ENCODE data around the gene DUSP8.
"Not testable (repeated sequence)": the region's sequence is repeated elsewhere in the genome, so short reads cannot be mapped to it uniquely, and the experiment has no call there.

Gene DUSP8

DNA sequence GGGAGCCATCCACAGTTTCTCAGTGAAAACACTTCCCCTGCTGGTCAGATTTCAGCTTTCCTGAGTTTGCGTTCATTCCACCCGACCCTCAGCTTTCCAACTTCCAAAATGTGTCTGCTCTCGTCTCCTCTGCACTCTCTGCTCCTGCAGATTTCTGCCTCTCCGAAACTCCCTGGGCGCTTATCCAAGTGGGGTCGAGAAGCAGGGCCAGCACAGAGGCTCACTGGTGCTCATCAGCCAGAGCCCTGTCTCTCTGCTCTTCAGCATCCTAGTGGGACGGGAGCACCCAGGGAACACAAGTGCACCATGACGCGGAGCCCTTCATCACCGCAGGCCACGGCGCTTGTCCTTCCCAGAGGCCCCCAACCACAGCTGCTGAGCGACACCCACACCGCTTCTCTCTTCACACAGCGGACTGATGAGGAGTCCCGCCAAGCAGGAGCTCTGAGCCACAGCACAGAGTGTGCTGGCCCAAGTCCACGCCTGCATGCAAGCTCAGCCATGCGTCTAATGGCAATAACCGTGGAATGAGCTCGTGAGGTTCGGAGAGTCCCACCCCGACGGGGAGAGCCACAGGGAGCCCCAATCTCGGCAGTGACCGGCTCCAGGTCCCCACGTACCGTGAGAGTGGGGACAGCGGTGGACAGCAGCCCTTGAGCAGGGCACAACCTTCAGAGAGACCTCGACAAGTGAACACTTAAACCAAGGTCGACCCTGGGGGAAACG lies 57.6 kb downstream of the DUSP8 start:
- DNase-seq (ENCODE audit: low spot score) = no peak

DNA sequence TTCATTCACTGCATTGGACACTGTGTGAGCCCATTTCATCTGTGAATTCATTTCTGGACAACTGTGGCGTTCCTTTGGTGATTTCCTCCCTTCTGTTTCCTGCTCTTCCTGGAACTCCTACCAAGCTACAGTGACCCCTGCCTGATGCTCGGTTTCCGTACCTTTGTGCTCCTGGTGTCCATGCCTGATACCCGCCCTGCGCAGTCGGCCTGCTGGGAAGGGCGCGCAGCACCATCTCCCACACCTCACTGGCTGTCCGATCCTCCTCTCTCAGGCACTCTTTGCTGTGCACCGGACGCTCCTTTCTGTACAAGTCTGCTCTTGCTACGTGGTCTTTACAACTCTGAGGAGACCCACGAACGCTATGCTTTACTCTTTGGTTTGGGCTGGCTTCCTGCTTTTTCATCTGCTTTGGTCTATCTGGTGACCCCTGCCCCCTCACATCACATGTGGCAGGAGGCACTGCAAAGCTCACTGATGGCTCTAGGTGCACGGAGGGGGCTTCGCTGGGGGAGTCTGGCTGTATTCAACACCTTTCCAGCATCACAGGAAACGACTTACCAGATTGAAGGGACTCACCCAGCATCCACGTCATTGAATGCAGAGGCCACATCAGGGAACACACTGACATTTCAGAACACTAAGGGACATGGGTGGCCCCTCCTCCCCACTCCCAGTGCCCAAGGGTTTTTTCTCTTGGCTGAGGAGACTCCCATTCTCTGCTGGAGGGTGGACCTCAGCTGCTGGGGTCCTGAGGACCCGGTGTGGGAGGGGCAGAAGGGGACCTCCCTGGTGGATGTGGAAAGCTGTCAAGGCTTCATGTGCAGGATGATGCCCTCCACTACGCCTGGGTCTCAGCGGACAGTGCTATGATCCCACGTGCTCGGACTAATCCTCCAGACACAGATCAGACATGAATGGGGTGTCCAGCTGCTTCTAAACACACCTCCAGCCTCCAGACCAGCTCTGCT lies 58.5 kb downstream of the DUSP8 start:
- no peak for DNase-seq (ENCODE audit: low spot score)

DNA sequence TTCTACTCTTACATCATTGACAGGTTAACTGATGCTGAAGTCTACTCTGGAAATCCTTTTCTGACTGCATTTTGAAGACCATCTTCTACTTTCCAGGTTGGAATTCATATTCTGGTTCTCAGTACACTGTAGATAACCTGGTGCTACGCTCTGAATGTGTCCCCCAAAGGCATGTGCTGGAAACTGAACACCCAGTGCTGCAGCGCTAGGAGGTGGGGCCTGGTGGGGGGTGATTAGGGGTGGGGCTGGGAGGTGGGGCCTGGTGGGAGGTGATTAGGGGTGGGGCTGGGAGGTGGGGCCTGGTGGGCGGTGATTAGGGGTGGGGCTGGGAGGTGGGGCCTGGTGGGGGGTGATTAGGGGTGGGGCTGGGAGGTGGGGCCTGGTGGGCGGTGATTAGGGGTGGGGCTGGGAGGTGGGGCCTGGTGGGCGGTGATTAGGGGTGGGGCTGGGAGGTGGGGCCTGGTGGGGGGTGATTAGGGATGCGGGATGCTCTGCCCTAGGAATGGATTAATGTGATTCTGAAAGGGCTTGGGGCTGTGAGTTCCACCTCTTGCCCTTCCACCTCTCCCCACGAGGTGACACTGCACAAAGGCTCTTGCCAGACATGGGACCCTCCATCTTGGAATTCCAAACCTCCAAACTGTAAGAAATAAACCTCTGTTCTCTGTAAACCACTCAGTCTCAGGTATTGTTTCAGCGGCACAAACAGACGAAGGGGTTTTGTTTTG lies 59.4 kb downstream of the DUSP8 start:
- not testable (repeated sequence) for DNase-seq (ENCODE audit: low spot score)

DNA sequence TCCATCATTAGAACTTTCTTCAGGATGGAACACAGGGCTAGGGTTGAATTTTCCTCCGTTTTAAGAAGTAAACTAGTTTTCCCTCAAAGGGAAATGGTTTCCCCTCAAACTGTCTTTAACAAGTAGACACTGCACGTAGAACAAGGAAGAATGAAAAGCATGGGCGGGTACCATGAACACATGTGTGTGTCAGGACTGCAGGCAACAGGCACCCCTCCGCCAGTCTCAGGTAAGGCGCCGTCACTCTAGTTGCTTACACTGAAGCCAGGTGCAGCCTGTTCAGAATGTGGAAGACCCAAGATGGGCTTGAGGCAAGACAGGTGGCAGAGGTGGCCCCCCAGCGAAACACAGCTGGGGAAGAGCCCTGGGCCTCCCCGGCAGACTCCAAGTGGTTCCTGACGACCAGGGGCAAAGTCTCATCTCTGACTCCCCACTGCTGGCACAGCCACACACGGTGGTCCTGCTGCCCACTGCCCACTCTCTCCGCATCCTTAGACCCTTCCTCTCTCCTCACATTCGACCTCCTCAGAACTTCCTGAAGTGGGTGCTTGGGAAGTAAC lies 60.1 kb downstream of the DUSP8 start:
- DNase-seq (ENCODE audit: low spot score) = no peak

DNA sequence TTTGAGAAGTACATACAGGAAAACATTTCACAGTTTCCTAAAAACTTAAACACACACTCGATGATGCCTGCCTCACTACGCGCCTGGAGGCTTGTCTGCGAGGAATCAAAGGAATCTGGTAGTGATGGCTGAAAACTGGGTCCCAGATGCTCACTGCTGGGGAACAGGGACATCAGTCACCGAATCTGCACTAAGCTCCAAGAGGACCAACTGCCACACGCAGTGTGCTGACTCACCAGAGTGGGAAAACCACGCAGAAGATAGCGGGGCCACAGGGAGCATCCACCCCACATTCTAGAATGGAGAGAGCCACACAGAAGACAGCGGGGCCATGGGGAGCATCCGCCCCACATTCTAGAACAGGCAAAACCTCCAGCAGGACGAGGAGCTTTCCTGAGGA lies 61.1 kb downstream of the DUSP8 start:
- no peak for DNase-seq (ENCODE audit: low spot score)

DNA sequence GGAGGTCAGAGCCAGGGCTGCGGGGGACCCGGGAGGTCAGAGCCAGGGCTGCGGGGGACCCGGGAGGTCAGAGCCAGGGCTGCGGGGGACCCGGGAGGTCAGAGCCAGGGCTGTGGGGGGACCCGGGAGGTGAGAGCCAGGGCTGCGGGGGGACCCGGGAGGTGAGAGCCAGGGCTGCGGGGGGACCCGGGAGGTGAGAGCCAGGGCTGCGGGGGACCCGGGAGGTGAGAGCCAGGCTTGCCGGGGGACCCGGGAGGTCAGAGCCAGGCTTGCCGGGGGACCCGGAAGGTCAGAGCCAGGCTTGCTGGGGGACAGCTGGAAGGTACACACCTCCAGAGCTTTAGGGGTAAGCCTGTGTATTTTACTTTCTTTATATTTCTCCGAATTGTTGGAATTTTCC lies 61.7 kb downstream of the DUSP8 start:
- not testable (repeated sequence) for DNase-seq (ENCODE audit: low spot score)

DNA sequence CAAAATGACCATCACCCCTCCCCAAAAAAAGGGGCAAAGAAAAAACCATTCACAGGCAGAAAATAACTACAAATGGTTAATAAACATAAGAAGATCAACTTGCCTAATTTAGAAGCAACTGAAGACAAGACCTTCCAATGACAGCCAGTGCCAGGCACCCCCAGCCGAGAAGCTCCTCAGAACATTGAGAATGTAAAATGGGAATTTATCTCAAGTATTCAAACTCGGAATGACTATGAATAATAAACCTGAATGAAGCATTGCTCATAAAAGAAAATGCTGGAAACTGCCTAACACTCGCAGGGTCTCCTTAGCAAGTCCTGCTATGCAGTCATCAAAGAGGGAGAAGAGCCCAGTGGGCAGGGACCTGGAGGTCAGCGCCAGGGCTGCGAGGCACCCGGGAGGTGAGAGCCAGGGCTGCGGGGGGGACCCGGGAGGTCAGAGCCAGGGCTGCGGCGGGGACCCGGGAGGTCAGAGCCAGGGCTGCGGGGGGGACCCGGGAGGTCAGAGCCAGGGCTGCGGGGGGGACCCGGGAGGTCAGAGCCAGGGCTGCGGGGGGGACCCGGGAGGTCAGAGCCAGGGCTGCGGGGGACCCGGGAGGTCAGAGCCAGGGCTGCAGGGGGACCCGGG lies 62.3 kb downstream of the DUSP8 start:
- DNase-seq (ENCODE audit: low spot score) = no peak

DNA sequence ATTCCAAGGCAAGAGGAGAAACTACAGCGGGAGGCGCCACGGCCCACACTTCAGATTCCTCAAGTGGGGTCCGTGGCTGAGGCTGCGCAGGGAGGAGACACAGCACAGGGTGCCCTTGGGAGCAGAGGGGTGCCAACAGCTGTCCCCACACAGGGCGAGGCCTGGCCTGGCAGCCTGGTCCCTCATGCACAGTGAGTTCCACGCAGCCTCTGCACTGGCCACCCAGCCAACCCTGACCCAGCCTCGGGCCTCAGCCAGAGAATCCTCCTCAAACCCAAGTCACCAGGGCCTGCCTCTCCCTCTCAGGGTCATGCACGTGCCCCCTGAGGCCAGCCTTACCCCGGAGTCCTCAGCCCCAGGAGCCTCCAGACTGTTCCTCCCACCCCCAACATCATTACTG lies 63.1 kb downstream of the DUSP8 start:
- no peak for DNase-seq (ENCODE audit: low spot score)

DNA sequence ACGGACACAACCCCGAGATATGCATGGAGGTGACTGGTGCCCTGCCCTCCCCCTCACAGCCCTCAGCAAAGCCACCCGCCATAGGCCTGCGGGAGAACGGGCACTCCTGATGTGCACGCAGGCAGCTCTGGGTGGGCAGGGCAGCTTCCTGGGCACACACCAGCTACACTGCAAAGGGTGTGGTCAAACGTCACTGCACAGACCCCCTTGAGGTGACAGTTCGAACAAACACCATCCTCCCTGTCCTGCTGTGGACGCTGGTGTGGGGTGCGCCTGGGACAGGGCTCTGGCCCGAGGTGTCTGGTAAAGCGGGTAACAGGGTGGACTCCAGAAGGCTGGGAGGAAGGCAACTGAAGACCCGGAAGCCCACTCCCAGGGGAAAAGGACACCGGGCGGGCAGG lies 63.6 kb downstream of the DUSP8 start:
- no peak for DNase-seq (ENCODE audit: low spot score)

DNA sequence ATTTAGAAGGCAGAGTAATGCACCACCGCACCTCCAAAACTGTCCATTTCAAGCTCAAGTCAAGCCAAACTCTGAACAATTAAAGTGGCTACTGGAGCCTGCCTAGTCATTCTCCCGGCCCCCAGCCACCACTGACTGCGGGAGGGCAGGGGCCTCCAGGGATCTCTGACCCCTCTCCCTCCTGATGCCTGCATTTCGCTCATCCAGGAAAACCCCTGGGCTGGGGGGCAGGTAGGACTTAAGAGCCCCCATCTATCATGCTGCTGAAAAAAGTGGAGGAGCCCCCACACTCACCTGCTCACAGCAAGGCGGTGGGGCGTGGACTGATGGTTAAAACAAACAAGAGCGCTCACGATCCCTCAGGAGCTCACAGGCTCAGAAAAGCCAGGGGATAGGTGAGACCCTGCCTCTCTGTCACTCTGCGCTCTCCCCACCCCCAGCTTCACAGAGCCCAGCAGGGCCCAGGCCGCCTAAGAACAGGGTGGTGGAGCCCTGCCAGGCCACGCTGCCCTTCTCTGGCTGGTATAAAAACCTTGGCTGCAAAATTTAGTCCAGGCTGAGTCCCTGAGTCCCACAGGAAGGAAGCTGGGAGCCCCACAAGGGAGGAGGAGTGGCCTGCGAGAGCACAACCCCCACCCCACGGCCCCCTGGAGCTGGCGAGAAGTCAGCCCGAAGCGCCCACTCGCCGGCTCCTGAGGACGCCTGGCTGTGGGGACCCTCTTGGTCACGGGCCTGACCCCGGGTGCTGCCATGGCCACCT lies 64.5 kb downstream of the DUSP8 start:
- no peak for DNase-seq (ENCODE audit: low spot score)

DNA sequence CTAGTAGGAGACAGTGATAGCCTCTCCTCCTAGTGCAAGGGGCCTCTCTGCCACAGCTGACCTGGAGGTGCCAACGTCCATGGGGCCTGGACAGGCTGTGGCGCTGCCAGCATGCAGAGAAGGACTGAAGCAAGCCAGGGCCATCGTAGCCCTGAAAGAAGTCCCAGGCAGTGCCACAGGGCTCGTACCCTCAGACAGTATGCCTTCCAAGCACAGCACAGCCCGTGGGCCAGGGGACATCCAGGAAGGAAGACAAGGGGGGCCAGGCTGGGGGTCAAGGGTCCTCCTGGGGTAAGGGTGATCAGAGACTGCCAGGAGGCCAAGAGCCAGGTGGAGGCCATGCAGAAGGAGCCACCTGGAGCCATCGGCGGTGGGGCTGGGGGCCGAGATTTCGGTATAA lies 65.1 kb downstream of the DUSP8 start:
- DNase-seq (ENCODE audit: low spot score) = no peak

DNA sequence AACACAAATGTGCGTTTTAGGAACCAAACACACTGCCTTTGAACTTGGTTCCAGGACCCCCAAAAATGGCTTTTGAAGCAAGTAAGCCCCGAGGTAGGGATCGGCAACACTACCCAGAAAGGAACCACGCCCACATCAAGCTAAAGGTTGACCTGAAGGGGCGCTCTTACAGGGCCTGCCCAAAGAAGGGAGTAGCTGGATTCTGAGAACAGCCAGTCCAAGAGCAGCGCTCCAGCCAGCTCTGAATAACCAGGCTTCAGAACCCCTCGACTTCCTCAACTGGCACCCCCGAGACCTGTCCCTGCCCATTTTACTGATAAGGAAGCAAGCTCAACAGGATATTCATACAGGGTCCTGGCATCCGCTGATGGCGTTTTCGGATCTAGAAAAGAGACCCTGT lies 66.6 kb downstream of the DUSP8 start:
- no peak for DNase-seq (ENCODE audit: low spot score)

DNA sequence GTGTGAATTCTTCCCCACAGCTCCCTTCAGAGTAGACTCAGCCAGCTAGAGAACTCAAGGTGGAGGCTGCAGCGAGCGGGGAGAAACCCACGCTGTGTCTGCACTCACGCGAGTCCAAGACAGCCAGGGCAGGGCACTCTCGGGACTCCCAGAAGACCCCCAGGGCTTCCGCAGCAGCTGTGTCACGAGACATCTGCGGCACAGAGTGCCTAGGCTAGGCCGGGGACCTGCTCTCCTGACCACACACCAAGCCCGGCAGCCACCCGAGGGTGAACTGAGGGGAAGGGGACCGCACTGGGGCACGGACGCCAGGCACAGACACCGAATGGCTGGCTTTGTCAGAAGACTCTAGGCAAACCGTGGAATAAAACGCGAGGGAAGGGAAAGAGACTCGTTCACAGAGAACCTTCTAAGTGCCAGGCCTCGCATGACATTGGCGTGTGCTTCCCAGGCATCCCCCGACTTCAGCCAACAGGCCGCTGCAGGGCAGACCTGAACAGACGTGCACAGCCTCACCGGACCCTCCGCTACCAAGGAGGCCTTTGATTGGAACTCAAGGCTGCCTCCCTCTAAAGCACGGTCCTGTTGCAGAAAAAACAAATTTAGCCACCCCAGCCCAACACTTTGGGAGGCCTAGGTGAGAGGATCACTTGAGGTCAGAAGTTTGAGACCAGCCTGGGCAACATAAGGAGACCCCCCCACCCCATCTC lies 67.3 kb downstream of the DUSP8 start:
- DNase-seq (ENCODE audit: low spot score) = no peak

DNA sequence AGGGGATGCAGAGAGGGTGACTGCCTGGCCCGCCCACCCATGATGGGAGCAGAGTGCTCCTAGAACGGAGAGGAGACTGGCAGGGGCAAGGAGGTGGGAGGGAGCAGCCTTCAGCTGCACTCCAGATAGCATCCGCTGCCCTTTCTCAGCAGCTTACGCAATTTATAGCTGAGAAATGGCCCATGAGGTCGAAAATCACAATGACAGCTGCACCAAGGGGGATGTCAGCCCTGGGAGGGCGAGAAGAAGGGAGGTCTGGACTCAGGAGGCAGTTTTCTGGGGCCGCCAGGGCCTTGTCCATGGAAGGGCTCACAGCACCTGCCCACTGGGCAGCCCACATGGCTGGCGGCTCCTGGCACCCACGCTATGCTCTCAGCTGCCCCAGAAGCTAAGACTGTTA lies 67.9 kb downstream of the DUSP8 start:
- DNase-seq (ENCODE audit: low spot score) = no peak

Measured in hepatic stellate cell (primary cell).